GM18511 (cell line): Measurements from ENCODE around the gene LSM4.
"Not testable (repeated sequence)": the region's sequence is repeated elsewhere in the genome, so short reads cannot be mapped to it uniquely, and the experiment has no call there.

Source experiments
- ATAC-seq: cut with Tn5 transposase; IDR thresholded peaks from one replicate; pipeline ENCODE4 v1.9.1; 2021; ENCODE audit warnings: mild to moderate bottlenecking, moderate library complexity; ENCODE audit not compliant: unreplicated experiment

Gene LSM4

DNA sequence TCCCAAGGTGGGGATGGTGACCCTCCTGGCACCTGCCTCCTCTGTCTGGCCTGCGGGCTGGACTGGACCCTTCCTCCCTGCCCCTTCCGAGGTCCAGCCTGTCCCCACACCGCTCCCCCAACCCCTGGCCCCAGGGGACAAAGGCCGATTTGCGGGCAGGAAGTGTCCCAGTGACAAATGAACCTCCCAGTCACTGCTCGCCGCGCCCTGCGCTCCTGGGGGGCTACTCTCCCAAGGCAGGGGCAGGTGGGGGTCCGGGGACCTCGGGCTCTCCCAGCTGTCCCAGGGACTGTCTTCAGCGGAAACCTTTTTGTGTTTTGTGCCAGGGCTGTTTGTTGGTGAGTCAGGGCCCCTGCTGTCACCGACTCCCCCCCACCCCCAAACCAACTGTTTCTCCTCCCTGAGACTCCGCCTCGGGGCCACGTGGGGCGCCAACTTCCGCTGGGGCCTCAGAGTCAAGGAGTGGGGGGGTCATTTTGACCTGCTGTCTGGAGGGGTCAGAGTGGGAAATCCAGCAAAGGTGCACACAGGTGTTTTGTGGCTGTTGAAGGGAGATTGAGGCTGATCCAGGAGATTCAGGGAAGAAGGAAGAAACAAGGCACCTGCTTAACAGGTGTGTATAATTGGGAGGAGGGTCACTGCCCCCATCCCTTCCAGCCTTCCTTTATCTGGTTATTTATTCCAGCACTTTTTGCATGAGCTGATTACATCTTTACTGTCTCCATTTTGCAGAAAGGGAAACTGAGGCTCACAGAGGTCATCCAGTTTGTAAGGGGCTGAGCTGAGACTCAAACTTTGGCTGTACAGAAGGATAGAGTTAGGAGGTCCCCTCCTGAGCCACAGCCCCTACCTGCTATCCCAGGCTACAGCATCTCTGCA is 18.4 kb upstream of the LSM4 start:
- ATAC-seq: no peak

- no peak for ATAC-seq
Observed at GRCh38 chr19:18340190-18340989, 17.5 kb upstream of the LSM4 start, which contains the start of gene PGPEP1. Gene PGPEP1 (plus strand): TSS chr19:18340598. CDS start chr19:18340682, 84 bp downstream.

GRCh38 chr19:18339723-18340122 is 16.8 kb upstream of the LSM4 start:
- ATAC-seq: no peak

DNA sequence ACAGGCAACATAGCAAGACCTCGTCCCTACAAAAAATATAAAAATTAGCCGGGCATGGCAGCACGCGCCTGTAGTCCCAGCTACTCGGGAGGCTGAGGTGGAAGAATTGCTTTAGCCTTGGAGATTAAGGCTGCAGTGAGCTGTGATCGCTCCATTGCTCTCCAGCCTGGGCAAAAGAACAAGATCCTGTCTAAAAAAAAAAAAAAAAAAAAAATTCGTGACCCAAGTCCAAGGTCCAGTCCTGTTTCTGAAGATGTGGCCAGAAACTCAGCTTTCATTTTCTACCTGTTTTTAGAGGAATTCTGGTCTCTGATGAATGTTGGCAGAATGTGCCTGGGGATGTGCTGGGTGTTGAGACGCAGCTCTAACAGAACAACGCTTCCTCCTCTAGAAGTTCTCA is 15.7 kb upstream of the LSM4 start:
- ATAC-seq: no peak

DNA sequence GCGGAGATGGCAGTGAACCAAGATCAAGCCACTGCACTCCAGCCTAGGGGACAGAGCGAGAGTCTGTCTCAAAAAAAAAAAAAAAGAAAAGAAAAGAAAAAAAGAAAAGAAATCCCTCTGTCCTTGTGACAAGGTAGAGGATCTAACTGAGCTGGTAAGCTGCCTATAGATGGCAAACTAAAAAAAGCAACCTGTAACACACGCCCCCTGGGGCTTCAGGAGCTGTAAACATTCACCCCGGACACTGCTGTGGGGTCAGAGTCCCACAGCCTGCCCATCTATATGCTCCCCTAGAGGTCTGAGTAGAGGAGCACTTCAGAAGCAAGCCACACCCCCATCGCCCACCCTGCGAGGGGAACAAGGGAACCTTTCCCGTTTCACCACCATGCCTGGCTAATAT is 13.2 kb upstream of the LSM4 start:
- no peak for ATAC-seq

DNA sequence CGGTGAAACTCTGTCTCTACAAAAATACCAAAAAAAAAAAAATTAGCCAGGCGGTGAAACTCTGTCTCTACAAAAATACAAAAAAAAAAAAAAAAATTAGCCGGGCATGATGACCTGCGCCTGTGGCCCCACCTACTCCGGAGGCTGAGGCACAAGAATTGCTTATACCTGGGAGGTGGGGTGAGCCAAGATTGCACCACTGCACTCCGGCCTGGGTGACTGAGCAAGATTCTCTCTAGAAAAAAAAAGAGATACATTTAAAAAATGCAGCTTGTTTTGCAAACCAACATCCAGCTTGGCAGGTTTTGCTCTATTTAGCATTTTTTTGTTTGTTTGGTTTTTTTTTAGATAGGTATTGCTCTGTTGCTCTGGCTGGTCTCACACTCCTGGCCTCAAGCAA is 10.8 kb upstream of the LSM4 start:
- no peak for ATAC-seq

DNA sequence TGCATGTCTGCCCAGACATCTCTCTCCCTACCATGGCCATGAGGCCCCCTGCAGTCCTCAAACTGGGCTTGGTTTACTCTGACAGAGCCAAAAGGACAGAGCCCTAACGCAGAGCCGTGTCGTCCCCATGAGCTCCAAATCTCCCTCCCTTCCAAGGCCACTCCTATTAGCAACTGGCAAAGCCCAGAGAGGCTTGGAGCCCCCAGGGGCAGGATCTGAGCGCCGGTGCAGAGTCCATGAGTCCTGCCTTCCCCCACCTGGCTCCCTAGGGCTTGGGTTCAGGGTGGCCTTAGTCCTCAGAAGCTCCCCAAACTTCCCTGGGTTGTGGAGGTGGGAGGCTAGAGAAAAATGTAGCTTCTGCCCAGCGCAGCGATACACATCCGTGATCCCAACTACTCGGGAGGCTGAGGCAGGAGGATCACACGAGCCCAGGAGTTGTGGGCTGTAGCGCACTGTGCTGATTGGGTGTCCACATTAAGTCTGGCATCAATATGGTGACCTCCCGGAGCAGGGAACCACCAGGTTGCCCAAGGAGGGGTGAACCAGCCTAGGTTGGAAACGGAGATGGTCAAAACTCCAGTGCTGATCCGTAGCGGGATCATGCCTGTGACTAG is 10.1 kb upstream of the LSM4 start:
- no peak for ATAC-seq

DNA sequence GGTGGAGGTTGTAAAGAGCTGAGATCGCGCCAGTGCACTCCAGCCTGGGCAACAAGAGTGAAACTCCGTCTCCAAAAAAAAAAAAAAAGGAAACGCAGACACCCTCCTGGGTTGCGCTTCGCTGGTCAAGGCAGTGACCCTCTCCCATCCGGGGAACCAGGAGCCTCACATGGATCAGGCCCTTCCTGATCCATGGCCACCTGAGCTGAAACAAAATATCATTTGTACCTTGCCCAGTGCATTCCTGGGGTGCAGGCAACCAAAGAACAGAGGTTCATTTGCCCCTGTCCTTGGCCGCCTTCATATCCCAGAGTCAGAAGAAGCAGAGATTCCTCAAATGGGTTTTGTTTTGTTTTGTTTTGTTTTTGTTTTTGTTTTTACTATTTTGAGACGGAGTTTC is 8.0 kb upstream of the LSM4 start:
- ATAC-seq: no peak

DNA sequence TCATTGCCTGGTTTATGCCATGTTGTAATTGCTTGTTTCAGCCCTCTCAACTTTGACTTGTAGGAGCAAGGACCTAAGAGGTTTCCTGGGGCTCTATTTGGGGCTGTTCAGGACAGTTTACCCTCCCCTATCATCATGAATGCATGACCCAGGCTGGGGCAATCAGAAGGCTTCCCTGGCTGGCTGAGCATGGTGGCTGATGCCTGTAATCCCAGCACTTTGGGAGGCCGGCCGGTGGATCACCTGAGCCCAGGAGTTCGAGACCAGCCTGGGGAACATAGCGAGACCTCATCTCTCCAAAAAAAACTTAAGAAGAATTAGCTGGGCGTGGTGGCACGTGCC is 6.1 kb upstream of the LSM4 start:
- ATAC-seq: no peak

DNA sequence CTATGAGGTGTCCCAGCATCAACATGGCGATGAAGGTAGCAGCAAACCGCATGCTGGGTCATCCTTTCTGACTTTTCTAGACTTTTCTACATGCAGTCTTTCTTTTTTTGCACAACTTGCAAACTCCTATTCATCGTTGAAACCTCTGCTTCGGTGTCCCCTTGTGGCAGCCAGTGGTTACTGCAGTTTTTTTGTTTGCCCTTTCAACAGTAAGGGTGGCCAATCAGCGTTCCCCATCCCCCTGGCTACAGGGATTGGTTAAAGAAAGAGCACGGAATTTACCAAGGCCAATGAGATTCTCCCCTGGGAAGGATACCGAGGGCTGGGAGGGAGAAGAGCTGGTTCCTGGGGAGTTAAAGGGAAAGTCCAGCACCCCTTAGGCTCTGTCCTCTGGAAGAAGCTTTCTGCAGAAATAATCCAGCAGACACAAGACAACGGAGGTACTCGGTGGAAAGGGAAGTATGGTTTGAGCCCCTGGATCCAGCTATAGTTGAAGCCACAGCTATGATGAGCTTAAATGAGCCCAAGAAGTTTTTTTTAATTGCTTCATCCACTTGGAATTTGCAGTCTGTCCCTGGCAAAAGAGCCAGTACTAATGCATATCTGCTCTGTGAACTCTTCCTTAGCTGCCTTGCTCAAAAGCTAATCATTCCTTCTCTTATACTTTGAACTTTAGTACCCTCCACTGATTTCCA is 5.6 kb upstream of the LSM4 start:
- peak; percentile 88 for ATAC-seq

DNA sequence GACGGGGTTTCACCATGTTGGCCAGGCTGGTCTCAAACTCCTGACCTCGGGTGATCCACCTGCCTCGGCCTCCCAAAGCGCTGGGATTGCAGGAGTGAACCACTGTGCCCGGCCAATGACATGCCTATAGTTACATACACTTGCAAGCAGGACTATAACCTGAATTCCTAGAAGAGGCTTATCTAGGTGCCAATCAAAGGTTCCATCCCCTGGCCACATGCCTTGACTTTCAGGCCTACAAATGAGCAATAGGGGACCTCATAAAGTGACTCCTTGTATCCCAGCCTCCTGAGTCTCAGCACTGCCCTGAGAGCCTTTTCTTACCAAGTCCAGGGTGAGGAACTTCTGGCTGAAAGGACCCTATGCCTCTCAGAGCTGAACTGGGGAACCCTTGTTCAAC is 3.9 kb upstream of the LSM4 start:
- ATAC-seq: no peak

DNA sequence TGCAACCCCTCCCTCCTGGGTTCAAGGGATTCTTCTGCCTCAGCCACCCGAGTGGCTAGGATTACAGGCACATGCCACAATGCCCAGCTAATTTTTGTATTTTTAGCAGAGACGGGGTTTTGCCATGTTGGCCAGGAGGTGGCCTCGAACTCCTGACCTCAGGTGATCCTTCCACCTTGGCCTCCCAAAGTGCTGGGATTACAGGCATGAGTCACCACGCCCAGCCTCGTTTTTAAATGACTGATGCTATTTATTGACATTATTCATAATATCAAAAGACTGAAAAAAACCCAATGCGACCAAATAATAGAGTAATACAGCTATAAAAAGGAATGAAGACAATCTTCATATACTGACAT is 1.5 kb upstream of the LSM4 start:
- ATAC-seq: not testable (repeated sequence)

GRCh38 chr19:18322318-18322758 is 538 bp downstream of the LSM4 start:
- peak; percentile 34 for ATAC-seq

- ATAC-seq: no peak
Observed at GRCh38 chr19:18321734-18322102, 1.2 kb downstream of the LSM4 start.

- no peak for ATAC-seq
Observed at GRCh38 chr19:18320865-18321733, 1.8 kb downstream of the LSM4 start.

DNA sequence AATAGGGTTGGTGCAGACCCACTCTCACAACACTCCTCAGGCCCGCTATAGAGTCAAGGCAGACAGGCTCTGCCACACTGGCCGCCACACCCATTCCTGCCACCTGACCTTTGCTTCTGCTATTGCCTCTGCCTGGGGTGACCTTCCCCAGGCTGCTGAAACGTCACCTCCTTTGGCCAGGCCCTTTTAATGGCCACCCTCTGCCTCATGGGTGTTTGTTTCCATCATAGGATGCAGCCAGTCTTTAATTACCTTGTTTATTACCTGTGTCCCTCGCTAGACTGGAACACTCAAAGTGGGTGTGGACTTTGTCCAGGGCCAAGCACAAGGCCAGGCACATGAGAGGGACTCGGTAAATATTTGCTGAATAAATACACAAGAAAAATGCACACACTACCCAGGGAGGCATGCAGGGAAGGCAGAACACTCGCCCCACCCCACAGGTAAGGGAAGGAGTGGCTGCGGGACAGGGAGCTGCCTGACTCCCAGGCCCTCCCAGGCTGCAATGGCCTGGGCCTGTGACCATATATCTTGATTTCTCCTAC is 3.2 kb downstream of the LSM4 start:
- no peak for ATAC-seq

GRCh38 chr19:18317961-18318800 is 4.7 kb downstream of the LSM4 start:
- no peak for ATAC-seq

DNA sequence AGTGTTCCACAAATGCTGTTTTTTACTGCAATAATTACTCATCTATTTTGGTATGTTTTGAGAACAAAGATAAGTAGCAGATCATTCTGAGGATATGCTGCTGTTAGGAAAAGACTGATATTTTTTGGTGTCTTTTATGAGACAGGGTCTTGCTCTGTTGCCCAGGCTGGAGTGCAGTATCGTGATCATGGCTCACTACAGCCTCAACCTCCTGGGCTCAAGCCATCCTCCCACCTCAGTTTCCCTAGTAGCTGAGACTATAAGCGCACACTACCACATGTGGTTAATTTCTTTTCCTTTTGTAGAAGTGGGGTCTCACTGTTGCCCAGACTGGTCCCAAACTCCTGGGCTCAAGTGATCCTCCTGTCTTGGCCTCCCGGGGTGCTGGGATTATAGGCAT is 9.5 kb downstream of the LSM4 start:
- no peak for ATAC-seq

- ATAC-seq: no peak
Observed at GRCh38 chr19:18312092-18312534, 10.8 kb downstream of the LSM4 start.
